GM19351 (cell line): ENCODE results near the gene TPO.

Source experiments
- ATAC-seq: cut with Tn5 transposase; IDR thresholded peaks from one replicate; pipeline ENCODE4 v1.9.1; 2021; ENCODE audit warnings: mild to moderate bottlenecking, moderate library complexity; ENCODE audit not compliant: unreplicated experiment

Gene TPO

GRCh38 chr2:1518331-1518803 lies 105.1 kb downstream of the TPO start:
- no peak for ATAC-seq

- no peak for ATAC-seq
These were observed 105.7 kb downstream of the TPO start for GRCh38 chr2:1518867-1519530.

GRCh38 chr2:1521191-1521877 lies 108.1 kb downstream of the TPO start:
- ATAC-seq, result no peak

- ATAC-seq, result no peak
These were observed 108.9 kb downstream of the TPO start for GRCh38 chr2:1521878-1522830.

- no peak for ATAC-seq
These were observed 114.1 kb downstream of the TPO start for GRCh38 chr2:1527153-1527992.

- no peak for ATAC-seq
These were observed 115.2 kb downstream of the TPO start for GRCh38 chr2:1528273-1529064.

GRCh38 chr2:1538663-1539062 lies 125.4 kb downstream of the TPO start:
- no peak for ATAC-seq

- ATAC-seq, result no peak
These were observed 126.2 kb downstream of the TPO start for GRCh38 chr2:1539441-1539840.

GRCh38 chr2:1539973-1540372 lies 126.7 kb downstream of the TPO start:
- no peak for ATAC-seq

- ATAC-seq, result no peak
These were observed 127.2 kb downstream of the TPO start for GRCh38 chr2:1540481-1540880.

GRCh38 chr2:1541040-1541439 lies 127.8 kb downstream of the TPO start:
- no peak for ATAC-seq

- no peak for ATAC-seq
These were observed 128.7 kb downstream of the TPO start for GRCh38 chr2:1541819-1542475.

GRCh38 chr2:1542971-1543370 lies 129.7 kb downstream of the TPO start:
- ATAC-seq, result no peak

- no peak for ATAC-seq
These were observed 130.7 kb downstream of the TPO start for GRCh38 chr2:1543776-1544477.

GRCh38 chr2:1544478-1545069 lies 131.3 kb downstream of the TPO start:
- ATAC-seq, result no peak

GRCh38 chr2:1546023-1546591 lies 132.8 kb downstream of the TPO start:
- ATAC-seq, result no peak

GRCh38 chr2:1546901-1547300 lies 133.6 kb downstream of the TPO start:
- ATAC-seq, result no peak
